ENCODE results near the gene NUDT7.
A peak's percentile ranks its signal among the peaks of the same experiment; 100 is the strongest.

NUDT7 gene

DNA sequence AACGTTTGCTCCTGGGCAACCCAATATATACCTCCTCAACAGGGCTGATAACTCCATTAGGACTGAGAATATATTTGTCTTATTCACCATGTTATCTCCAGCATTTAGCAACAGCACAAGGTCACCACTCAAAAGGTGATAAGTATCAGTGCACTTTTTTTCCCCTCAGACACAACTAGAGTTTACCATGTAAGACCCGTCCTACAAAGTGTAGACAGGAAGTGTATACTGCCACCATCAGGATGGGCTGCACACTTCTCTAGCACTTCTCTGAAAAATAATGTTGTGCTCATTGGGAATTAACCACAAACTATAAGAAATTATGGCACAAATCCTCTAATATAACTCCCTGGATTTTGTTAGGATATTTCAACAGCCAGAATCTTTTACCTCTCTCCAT lies 60.4 kb downstream of the NUDT7 start:
- no peak for DNase-seq

DNA sequence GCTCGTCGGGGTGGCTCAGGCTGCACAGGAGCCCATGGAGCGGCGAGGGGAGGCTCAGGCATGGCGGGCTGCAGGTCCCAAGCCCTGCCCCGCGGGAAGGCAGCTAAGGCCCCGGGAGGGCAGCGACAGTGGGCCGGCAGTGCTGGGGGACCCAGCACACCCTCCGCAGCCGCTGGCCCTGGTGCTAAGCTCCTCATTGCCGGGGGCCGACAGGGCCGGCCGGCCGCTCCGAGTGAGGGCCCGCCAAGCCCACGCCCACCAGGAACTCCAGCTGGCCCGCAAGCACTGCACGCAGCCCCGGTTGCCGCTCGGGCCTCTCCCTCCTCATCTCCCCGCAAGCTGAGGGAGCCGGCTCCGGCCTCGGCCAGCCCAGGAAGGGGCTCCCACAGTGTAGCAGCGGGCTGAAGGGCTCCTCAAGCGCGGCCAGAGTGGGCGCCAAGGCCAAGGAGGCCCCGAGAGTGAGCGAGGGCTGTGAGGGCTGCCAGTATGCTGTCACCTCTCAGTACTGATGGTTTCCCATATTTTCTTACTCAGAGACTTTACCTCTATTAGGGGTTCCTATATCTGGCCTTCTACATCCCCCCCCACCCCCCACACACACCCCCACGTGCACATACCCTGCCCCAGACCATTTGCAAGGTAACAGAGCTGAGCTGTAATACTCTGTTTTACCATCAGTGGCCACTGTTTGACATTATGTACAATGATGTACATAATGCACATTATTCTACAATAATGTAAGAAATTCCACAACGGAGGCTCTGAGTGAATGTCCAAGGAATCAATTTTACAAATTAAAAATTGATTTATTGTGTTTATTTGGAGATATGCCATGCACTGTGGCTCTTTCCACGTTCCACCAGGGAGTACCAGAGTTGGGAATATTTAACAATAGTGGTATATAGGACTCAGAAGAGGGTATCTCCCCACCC lies 62.4 kb downstream of the NUDT7 start:
- DNase-seq, result no peak

DNA sequence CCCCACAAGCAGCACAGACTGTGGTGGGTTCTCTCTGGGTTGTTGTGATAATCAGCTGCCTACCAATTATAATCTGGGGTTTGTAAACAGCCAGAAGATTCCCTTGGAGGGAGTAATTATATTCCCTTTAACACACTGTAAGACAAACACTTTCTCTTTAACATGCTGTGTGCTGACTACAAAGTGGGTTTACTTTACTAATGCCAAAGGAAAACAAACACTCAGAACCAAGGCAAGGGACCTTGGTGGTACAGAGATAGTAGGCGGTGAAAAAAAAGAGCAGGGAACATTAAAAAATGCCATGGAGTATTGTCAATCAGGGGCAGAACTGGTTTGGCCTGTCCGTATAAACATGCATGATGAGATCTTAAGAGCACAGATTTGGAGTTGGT lies 63.1 kb downstream of the NUDT7 start:
- DNase-seq, result no peak

DNA sequence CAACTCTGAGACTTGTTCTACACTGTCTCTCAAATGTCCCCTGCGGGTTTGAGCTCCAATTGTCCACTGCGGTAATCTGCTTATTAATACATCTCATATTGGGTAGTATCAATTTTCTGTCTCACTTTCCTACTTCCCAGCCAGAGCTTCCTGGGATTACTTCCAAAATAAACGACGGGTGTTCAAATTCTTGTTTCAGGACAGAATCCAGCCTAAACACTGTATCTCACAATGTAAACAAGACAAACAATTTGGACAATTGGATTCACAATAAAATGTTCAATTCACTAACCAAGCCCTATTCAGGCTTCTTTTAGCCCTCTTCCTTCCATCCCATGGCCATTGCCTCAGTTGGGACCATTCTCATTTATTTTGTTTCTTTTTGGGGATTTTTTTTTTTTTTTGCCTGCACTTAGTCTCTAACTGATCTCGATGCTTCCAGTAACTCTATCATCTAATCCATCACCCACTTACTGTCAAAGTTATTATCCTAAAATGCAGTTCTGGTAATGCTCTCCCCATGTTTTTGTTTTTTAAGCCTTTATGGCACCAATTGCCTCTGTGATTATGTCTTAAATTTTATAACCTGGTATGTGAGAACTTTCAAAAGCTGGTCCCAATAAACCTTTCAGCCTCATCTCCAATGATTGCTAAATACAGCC lies 64.0 kb downstream of the NUDT7 start:
- DNase-seq, result no peak

- no peak for DNase-seq
Measured at GRCh38 chr16:77787452-77787851, 65.1 kb downstream of the NUDT7 start.

- peak in 1 of 2 donors; percentile 17 for DNase-seq
Measured at GRCh38 chr16:77788181-77789084, 66.1 kb downstream of the NUDT7 start, which contains the start of gene VAT1L. TSS of gene VAT1L (plus strand) at chr16:77788564. CDS start at chr16:77788683, 119 bp downstream.

DNA sequence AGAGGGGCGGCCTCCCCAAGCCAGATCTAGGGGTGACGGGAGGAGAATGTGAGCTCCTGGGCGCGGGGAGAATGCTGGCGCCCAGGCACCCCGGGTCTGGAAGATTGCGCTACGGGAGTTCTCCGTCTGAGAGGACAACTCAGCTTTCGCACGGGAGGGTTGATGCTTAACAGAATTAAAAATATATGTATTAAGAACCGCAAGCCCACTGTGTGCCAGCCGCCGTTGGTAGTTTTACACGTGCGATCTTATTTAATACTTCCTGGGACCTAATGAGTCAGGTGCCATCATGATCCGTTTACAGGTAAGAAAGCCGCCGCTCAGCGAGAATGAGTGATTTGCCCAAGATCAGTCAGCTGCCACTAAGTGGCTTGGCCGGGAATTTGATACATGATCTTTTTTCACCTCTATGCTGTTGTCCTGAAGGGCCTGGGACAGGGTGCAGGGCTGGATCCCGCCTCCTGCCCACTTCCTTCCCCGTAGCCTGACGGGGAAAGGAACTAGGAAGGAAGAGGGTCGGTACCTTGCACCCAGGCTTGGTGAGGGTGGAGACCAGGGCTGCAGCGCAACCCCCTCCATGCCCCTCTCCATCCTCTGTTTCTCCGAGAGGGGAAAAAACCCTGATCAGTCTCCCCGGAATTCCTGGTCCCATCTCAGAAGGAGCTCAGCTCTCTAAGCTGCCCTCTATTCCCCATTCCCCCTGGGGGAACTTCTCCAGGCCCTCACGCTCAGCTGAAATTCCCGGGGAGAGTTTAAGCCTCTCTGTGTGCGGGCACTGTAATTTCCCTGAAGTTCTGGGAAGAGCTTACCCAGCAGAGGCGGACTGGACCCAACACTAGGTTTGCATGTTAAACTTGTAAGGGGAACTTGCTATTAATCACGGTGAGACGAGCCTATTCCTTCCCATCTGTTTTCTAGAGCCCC lies 67.0 kb downstream of the NUDT7 start:
- no peak for DNase-seq

DNA sequence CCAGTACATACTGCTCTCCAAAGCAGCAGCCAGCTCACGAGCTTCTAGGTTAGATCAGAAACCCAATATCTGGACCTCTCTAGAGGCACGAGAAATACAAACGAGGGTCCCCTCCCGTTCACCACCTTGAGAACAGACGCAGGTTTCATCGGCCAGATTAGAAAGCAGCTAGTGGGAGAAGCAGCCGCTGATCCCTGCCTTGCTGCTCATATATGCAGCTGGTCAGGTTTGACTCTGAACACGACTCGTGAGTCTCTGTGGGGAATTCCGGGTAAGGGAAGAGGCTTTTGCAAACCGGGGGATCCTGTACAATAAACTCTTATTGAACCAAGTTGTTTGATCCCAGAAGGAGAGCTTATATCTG lies 67.7 kb downstream of the NUDT7 start:
- no peak for DNase-seq

- DNase-seq, result no peak
Measured at GRCh38 chr16:77790912-77791311, 68.6 kb downstream of the NUDT7 start.

Measured in bone marrow (tissue), 2 donors.